Thoracic aorta (tissue), 2 donors: ENCODE results near the gene FTO. TPM values are rescaled to one million over a fixed set of nuclear protein-coding genes. Genes with fewer than 3 reads are reported as not detected.

ENCODE experiments used
- ATAC-seq: fragments of 150-250 bp; one replicate; pipeline ENCODE4 v1.8.0; 2017; ENCODE audit warnings: low read depth; ENCODE audit not compliant: insufficient number of reproducible peaks, low FRiP score
- DNase-seq: peaks from one replicate; pipeline ENCODE4 v3.0.0-alpha.2; 2020; ENCODE audit warnings: low spot score
- H3K27ac ChIP-seq, 2 donors: fragments of 200-600 bp; sonication (generic); 1 replicate in 1 of 2; 2 replicates in 1 of 2; pipeline ENCODE4 v1.5.1; 2016; ENCODE audit warnings: mild to moderate bottlenecking in 2 of 2, moderate library complexity in 2 of 2
- H3K27me3 ChIP-seq: fragments of 200-600 bp; sonication (generic); replicated peaks from 2 replicates; pipeline ENCODE4 v1.6.0; 2016; ENCODE audit warnings: mild to moderate bottlenecking; ENCODE audit not compliant: insufficient read depth
- H3K36me3 ChIP-seq: fragments of 200-600 bp; sonication (generic); one replicate; pipeline ENCODE4 v1.5.1; 2016
- H3K4me1 ChIP-seq, 2 donors: fragments of 200-600 bp; sonication (generic); 1 replicate in 1 of 2; 2 replicates in 1 of 2; pipeline versions ENCODE4 v1.5.1 to v1.6.0; 2016; ENCODE audit warnings: low read depth in 2 of 2, mild to moderate bottlenecking in 1 of 2; ENCODE audit not compliant: control insufficient read depth in 1 of 2
- H3K4me3 ChIP-seq: fragments of 200-600 bp; sonication (generic); 2 replicates; pipeline ENCODE4 v1.5.1; 2016; ENCODE audit warnings: mild to moderate bottlenecking
- H3K9me3 ChIP-seq: fragments of 200-600 bp; sonication (generic); 2 replicates; pipeline ENCODE4 v1.5.1; 2016
- CTCF ChIP-seq: fragments of 200-600 bp; sonication (generic); IDR thresholded peaks from one replicate; pipeline ENCODE4 v1.5.1; 2019; ENCODE audit warnings: antibody characterized with exemption
- total RNA-seq, 2 donors: library from RNA; depleted of rRNA; stranded (reverse); fragments of >200 nt; gene quantifications; one replicate each; pipeline versions ENCODE4 v1.1.0 to v1.2.3, GENCODE V29; 2016

FTO gene
- total RNA-seq, 2 donors from 2014 or later, result 99.6 to 103 TPM

GRCh38 chr16:53900667-53901066, 196.7 kb downstream of the FTO start:
- ATAC-seq (no peak), DNase-seq (no peak)
- Histone ChIP-seq H3K4me1 (peaks cover 0 to 8% of the 10 kb centered on the region in 2 donors), H3K27me3 (no peaks in the 10 kb centered on the region), H3K27ac (no peak overlapping the region), H3K36me3 (no peaks in the 10 kb centered on the region), H3K4me3 (no peak overlapping the region), H3K9me3 (no peaks in the 10 kb centered on the region)
- TF ChIP-seq CTCF, result no peak

GRCh38 chr16:53901408-53901807, 197.5 kb downstream of the FTO start:
- no peaks in the 10 kb centered on the region for H3K27me3 ChIP-seq
- H3K27ac ChIP-seq, result no peak overlapping the region
- H3K4me3 ChIP-seq, result no peak overlapping the region
- no peak for TF ChIP-seq CTCF
- ATAC-seq (no peak), DNase-seq (no peak)
- no peaks in the 10 kb centered on the region for H3K9me3 ChIP-seq
- peaks cover 0 to 8% of the 10 kb centered on the region in 2 donors for H3K4me1 ChIP-seq
- no peaks in the 10 kb centered on the region for H3K36me3 ChIP-seq

DNA sequence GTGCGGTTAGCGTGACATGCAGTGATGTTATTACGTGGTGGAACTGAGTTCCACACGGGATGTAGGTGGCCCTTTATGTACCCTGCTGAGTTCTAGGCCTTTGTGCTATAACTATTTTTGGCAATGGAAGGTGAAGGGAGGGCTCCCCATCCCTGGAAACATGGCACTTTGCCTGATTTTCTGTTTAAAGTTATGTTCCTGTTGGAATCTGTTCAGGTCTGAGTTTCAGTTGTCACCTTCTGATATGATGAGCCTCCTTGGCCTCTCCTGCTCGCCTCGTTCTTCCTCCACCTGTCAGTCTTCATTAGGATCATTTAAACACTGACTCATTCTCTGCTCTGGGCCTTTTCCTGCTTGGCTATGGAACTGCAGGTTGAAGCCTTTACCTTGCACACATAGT, 200.6 kb downstream of the FTO start:
- Histone ChIP-seq H3K9me3 (no peaks in the 10 kb centered on the region), H3K27me3 (no peaks in the 10 kb centered on the region), H3K27ac (no peak overlapping the region), H3K36me3 (no peaks in the 10 kb centered on the region), H3K4me1 (no peaks in the 10 kb centered on the region), H3K4me3 (no peak overlapping the region)
- DNase-seq (no peak), ATAC-seq (no peak)
- TF ChIP-seq CTCF, result no peak

DNA sequence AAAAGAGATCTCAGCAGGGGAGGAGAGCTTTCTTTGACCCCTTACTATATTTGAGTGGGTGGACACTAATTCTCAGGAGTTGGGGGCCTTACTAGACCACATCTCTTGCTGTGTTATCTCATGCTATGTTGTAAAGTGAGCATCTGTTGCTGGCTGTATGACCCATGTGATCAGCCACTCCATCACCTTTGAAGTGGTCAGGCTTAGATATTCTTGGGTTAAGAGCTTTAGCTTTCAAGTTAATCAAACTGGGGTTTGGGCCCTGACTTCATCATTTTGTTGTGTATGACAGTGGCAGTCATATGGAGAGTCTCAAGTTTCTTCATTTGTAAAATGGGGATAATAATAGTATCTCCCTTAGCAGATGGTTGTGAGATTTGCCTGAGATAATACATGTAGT, 201.1 kb downstream of the FTO start:
- no peaks in the 10 kb centered on the region for H3K9me3 ChIP-seq
- no peaks in the 10 kb centered on the region for H3K27me3 ChIP-seq
- H3K27ac ChIP-seq, result no peak overlapping the region
- no peak overlapping the region for H3K4me3 ChIP-seq
- no peaks in the 10 kb centered on the region for H3K4me1 ChIP-seq
- no peak for TF ChIP-seq CTCF
- DNase-seq (no peak), ATAC-seq (no peak)
- no peaks in the 10 kb centered on the region for H3K36me3 ChIP-seq

GRCh38 chr16:53908731-53909130, 204.8 kb downstream of the FTO start:
- TF ChIP-seq CTCF, result no peak
- Histone ChIP-seq H3K9me3 (no peaks in the 10 kb centered on the region), H3K36me3 (no peaks in the 10 kb centered on the region), H3K4me3 (no peak overlapping the region), H3K27me3 (no peaks in the 10 kb centered on the region), H3K4me1 (peaks cover 0 to 13% of the 10 kb centered on the region in 2 donors), H3K27ac (no peak overlapping the region)
- no peak for DNase-seq
- no peak for ATAC-seq
